Measurements from ENCODE around the gene MLXIP. TPM values are rescaled to one million over a fixed set of nuclear protein-coding genes. Genes with fewer than 3 reads are reported as not detected.

Gene MLXIP
- total RNA-seq, 2 experiments from 2014 or later: 27.5 to 44.7 TPM

- Histone ChIP-seq H3K9me2 (ENCODE audit: insufficient read depth, low read length) (no peaks in the 10 kb centered on the region), H3K9me3 (ENCODE audit: low read length) (no peaks in the 10 kb centered on the region), H3K79me2 (ENCODE audit: insufficient read depth, low read depth, low read length) (peaks cover 44% of the 10 kb centered on the region), H2AFZ (ENCODE audit: low read length) (no peak overlapping the region), H3K4me2 (ENCODE audit: low read length) (peak overlapping the region; percentile 89), H4K20me1 (ENCODE audit: insufficient read depth, low read length) (peaks cover 31% of the 10 kb centered on the region), H3K36me3 (ENCODE audit: insufficient read depth, low read length) (peaks cover 34% of the 10 kb centered on the region), H3K4me1 (ENCODE audit: insufficient read depth, low read length, poor library complexity, severe bottlenecking) (peaks cover 40% of the 10 kb centered on the region), H3K27ac (ENCODE audit: low read depth, low read length, poor library complexity, severe bottlenecking) (peak overlapping the region; percentile 54), H3K4me3 (ENCODE audit: low read depth, low read length, poor library complexity, severe bottlenecking) (peak overlapping the region; percentile 96)
- DNase-seq (ENCODE audit: low spot score): no peak
- CTCF ChIA-PET (ENCODE audit: unreplicated experiment): no interaction called here
- TF ChIP-seq EZH2phosphoT487 (IDR thresholded peaks at IDR 0.05; ENCODE audit: borderline replicate concordance, low read depth, low read length): no peak
- no peak for TF ChIP-seq CTCF (conservative IDR thresholded peaks at IDR 0.05; ENCODE audit: low read length)
- POLR2A ChIA-PET: interaction anchor here (0.6 to 1.5 kb wide), 6 partner anchors 9 to 521 kb away, joined by 3 to 7 read pairs (median 3); no protein-coding TSS in a partner anchor
- intact Hi-C loops (cut with micrococcal nuclease; ENCODE audit: unreplicated experiment): no loop called here
- no TSS peak for BruUV-seq (replicated peaks)
These were observed 4.2 kb downstream of the MLXIP start for GRCh38 chr12:122082621-122083356.

GRCh38 chr12:122084857-122085405 lies 6.4 kb downstream of the MLXIP start:
- no peak overlapping the region for H3K4me3 ChIP-seq (ENCODE audit: low read depth, low read length, poor library complexity, severe bottlenecking)
- POLR2A ChIA-PET: no interaction called here
- BruUV-seq (replicated peaks): no TSS peak
- intact Hi-C loops (cut with micrococcal nuclease; ENCODE audit: unreplicated experiment): no loop called here
- peaks cover 46% of the 10 kb centered on the region for H3K4me1 ChIP-seq (ENCODE audit: insufficient read depth, low read length, poor library complexity, severe bottlenecking)
- H3K27ac ChIP-seq (ENCODE audit: low read depth, low read length, poor library complexity, severe bottlenecking): no peak overlapping the region
- TF ChIP-seq EZH2phosphoT487 (IDR thresholded peaks at IDR 0.05; ENCODE audit: borderline replicate concordance, low read depth, low read length): no peak
- TF ChIP-seq CTCF (conservative IDR thresholded peaks at IDR 0.05; ENCODE audit: low read length): no peak
- no peak overlapping the region for H3K4me2 ChIP-seq (ENCODE audit: low read length)
- no peak for DNase-seq (ENCODE audit: low spot score)
- peaks cover 34% of the 10 kb centered on the region for H3K79me2 ChIP-seq (ENCODE audit: insufficient read depth, low read depth, low read length)
- H3K9me3 ChIP-seq (ENCODE audit: low read length): no peaks in the 10 kb centered on the region
- no peak overlapping the region for H2AFZ ChIP-seq (ENCODE audit: low read length)
- H4K20me1 ChIP-seq (ENCODE audit: insufficient read depth, low read length): peaks cover 24% of the 10 kb centered on the region
- H3K36me3 ChIP-seq (ENCODE audit: insufficient read depth, low read length): peaks cover 52% of the 10 kb centered on the region
- H3K9me2 ChIP-seq (ENCODE audit: insufficient read depth, low read length): no peaks in the 10 kb centered on the region
- CTCF ChIA-PET (ENCODE audit: unreplicated experiment): no interaction called here

- intact Hi-C loops (cut with micrococcal nuclease; ENCODE audit: unreplicated experiment): no loop called here
- peaks cover 56% of the 10 kb centered on the region for H3K36me3 ChIP-seq (ENCODE audit: insufficient read depth, low read length)
- H3K27ac ChIP-seq (ENCODE audit: low read depth, low read length, poor library complexity, severe bottlenecking): no peak overlapping the region
- no peak overlapping the region for H2AFZ ChIP-seq (ENCODE audit: low read length)
- H3K9me2 ChIP-seq (ENCODE audit: insufficient read depth, low read length): no peaks in the 10 kb centered on the region
- no peak overlapping the region for H3K4me2 ChIP-seq (ENCODE audit: low read length)
- H4K20me1 ChIP-seq (ENCODE audit: insufficient read depth, low read length): peaks cover 17% of the 10 kb centered on the region
- DNase-seq (ENCODE audit: low spot score): no peak
- H3K4me1 ChIP-seq (ENCODE audit: insufficient read depth, low read length, poor library complexity, severe bottlenecking): peaks cover 39% of the 10 kb centered on the region
- POLR2A ChIA-PET: interaction anchor here (0.7 kb wide), 1 partner anchor 1003 kb away, joined by 3 read pairs; no protein-coding TSS in a partner anchor
- TF ChIP-seq EZH2phosphoT487 (IDR thresholded peaks at IDR 0.05; ENCODE audit: borderline replicate concordance, low read depth, low read length) (no peak), CTCF (conservative IDR thresholded peaks at IDR 0.05; ENCODE audit: low read length) (no peak)
- H3K9me3 ChIP-seq (ENCODE audit: low read length): no peaks in the 10 kb centered on the region
- no peak overlapping the region for H3K4me3 ChIP-seq (ENCODE audit: low read depth, low read length, poor library complexity, severe bottlenecking)
- BruUV-seq (replicated peaks): no TSS peak
- CTCF ChIA-PET (ENCODE audit: unreplicated experiment): no interaction called here
- peaks cover 31% of the 10 kb centered on the region for H3K79me2 ChIP-seq (ENCODE audit: insufficient read depth, low read depth, low read length)
These were observed 7.0 kb downstream of the MLXIP start for GRCh38 chr12:122085591-122085990.

Measured in OCI-LY7 (cell line).